ENCODE measurements around the gene ADAMTS9. TPM values are rescaled to one million over a fixed set of nuclear protein-coding genes. Genes with fewer than 3 reads are reported as not detected.

ADAMTS9 gene
- total RNA-seq, 6 donors from 2014 or later = 12.3 to 54.9 (median 26.6) TPM

- Histone ChIP-seq H3K4me3 (no peak overlapping the region), H3K27me3 (no peaks in the 10 kb centered on the region), H3K4me1 (no peaks in the 10 kb centered on the region), H3K36me3 (no peaks in the 10 kb centered on the region), H3K9me3 (no peaks in the 10 kb centered on the region), H3K27ac (no peak overlapping the region)
- ATAC-seq (ENCODE audit: low FRiP score in 2 of 2) = no peak
- TF ChIP-seq EP300 (IDR thresholded peaks at IDR 0.05) (no peak), CTCF (IDR thresholded peaks at IDR 0.05) (no peak), POLR2AphosphoS5 (IDR thresholded peaks at IDR 0.05) (no peak), POLR2A (IDR thresholded peaks at IDR 0.05) (no peak)
- 83 to 88% methylated on average over 1 of the region's 1 CpG for WGBS, 2 donors
- DNase-seq = no peak
Observed at GRCh38 chr3:64475037-64475436, 212.8 kb downstream of the ADAMTS9 start.

GRCh38 chr3:64473466-64473865, 214.3 kb downstream of the ADAMTS9 start:
- no peak for ATAC-seq (ENCODE audit: low FRiP score in 2 of 2)
- no peaks in the 10 kb centered on the region for H3K4me1 ChIP-seq
- no peaks in the 10 kb centered on the region for H3K27me3 ChIP-seq
- no peak overlapping the region for H3K27ac ChIP-seq
- no peak for TF ChIP-seq POLR2A (IDR thresholded peaks at IDR 0.05)
- no peak for TF ChIP-seq EP300 (IDR thresholded peaks at IDR 0.05)
- no peak for TF ChIP-seq POLR2AphosphoS5 (IDR thresholded peaks at IDR 0.05)
- TF ChIP-seq CTCF (IDR thresholded peaks at IDR 0.05) = no peak
- no peaks in the 10 kb centered on the region for H3K36me3 ChIP-seq
- WGBS, 2 donors = 85 to 87% methylated on average over 1 of the region's 1 CpG
- no peak for DNase-seq
- H3K9me3 ChIP-seq = no peaks in the 10 kb centered on the region
- no peak overlapping the region for H3K4me3 ChIP-seq

- WGBS, 2 donors = 85 to 87% methylated on average over 5 of the region's 5 CpGs
- ATAC-seq (ENCODE audit: low FRiP score in 2 of 2) (no peak), DNase-seq (no peak)
Observed at GRCh38 chr3:64470436-64470835, 217.4 kb downstream of the ADAMTS9 start.

GRCh38 chr3:64467255-64467944, 220.4 kb downstream of the ADAMTS9 start:
- TF ChIP-seq POLR2AphosphoS5 (IDR thresholded peaks at IDR 0.05) (peak in 1 of 2 donors; percentile 36), EP300 (IDR thresholded peaks at IDR 0.05) (no peak)
- Histone ChIP-seq H3K9me3 (no peaks in the 10 kb centered on the region), H3K36me3 (no peaks in the 10 kb centered on the region), H3K27me3 (no peaks in the 10 kb centered on the region), H3K4me3 (no peak overlapping the region), H3K27ac (peak overlapping the region in 3 of 4 donors; percentile 5 to 42 (median 20)), H3K4me1 (peaks cover 0 to 9% (median 7%) of the 10 kb centered on the region in 4 donors)
- 38 to 52% methylated on average over 5 of the region's 5 CpGs for WGBS, 2 donors
- ATAC-seq (ENCODE audit: low FRiP score in 2 of 2) (peak in 1 of 2 donors; percentile 23), DNase-seq (no peak)

More at GRCh38 chr3:64470436-64470835, 217.4 kb downstream of the ADAMTS9 start:
- Histone ChIP-seq H3K27ac (no peak overlapping the region), H3K36me3 (no peaks in the 10 kb centered on the region), H3K9me3 (no peaks in the 10 kb centered on the region), H3K4me3 (no peak overlapping the region), H3K27me3 (no peaks in the 10 kb centered on the region), H3K4me1 (peaks cover 0 to 8% (median 5%) of the 10 kb centered on the region in 4 donors)
- TF ChIP-seq POLR2A (IDR thresholded peaks at IDR 0.05) (no peak), EP300 (IDR thresholded peaks at IDR 0.05) (no peak)

Small RNAs within 50 kb of the gene (small RNA-seq; reads per million reads assigned to genes)
- 0 reads per million in 4 donors for gene RNU6-739P

Data from upper lobe of left lung (tissue), 6 donors.